ENCODE results near the gene MYOT.

MYOT gene

GRCh38 chr5:137833463-137833862, 34.2 kb upstream of the MYOT start:
- H3K4me3 ChIP-seq (ENCODE audit: low read length): no peak overlapping the region
- peaks cover 1% of the 10 kb centered on the region; the same call in 1 of the 2 replicates for H3K4me1 ChIP-seq (ENCODE audit: control insufficient read depth, insufficient read depth, low read length)
- H3K27ac ChIP-seq (ENCODE audit: low read length): no peak overlapping the region
- no peaks in the 10 kb centered on the region for H3K9me3 ChIP-seq (ENCODE audit: control insufficient read depth, insufficient read depth, low read length)
- DNase-seq (ENCODE audit: low read depth, low spot score): no peak
- no CpG with 5 or more reads among the region's 1 CpG for WGBS (ENCODE audit: insufficient coverage, insufficient read length)
- H3K36me3 ChIP-seq (ENCODE audit: control insufficient read depth, insufficient read depth, low read length): no peaks in the 10 kb centered on the region
- no peaks in the 10 kb centered on the region for H3K27me3 ChIP-seq (ENCODE audit: control insufficient read depth, insufficient read depth, low read length)

DNA sequence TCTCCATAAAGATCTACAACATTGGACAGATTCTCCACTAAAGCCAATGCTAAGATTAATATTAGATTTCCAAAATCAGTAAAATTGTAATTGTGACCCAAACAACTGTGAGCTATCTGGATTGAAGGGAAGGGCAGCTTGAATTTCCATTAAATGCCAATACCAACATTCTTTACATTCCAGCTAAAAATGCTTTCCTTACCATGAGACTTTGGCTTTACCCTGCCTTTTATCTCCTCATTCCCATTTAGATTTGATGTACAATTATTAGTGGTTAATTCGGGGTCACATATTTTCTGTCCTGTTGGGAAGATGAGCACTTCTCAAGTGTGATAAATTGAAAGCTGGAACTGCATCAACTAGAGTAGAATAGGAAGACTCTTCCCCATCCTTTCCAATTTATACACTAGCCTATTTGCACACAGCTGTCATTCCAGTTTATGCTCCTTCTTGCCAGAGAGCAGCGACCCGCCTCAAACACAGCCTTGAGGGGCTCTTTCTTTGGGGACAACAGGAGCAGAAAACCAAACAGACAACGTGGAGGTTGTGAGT, 33.1 kb upstream of the MYOT start:
- H3K4me1 ChIP-seq (ENCODE audit: control insufficient read depth, insufficient read depth, low read length): peaks cover 1% of the 10 kb centered on the region; the same call in 1 of the 2 replicates
- no peaks in the 10 kb centered on the region for H3K9me3 ChIP-seq (ENCODE audit: control insufficient read depth, insufficient read depth, low read length)
- H3K4me3 ChIP-seq (ENCODE audit: low read length): no peak overlapping the region
- no peaks in the 10 kb centered on the region for H3K27me3 ChIP-seq (ENCODE audit: control insufficient read depth, insufficient read depth, low read length)
- WGBS (ENCODE audit: insufficient coverage, insufficient read length): no CpG with 5 or more reads among the region's 4 CpGs
- no peaks in the 10 kb centered on the region for H3K36me3 ChIP-seq (ENCODE audit: control insufficient read depth, insufficient read depth, low read length)
- no peak for DNase-seq (ENCODE audit: low read depth, low spot score)
- no peak overlapping the region for H3K27ac ChIP-seq (ENCODE audit: low read length)

DNA sequence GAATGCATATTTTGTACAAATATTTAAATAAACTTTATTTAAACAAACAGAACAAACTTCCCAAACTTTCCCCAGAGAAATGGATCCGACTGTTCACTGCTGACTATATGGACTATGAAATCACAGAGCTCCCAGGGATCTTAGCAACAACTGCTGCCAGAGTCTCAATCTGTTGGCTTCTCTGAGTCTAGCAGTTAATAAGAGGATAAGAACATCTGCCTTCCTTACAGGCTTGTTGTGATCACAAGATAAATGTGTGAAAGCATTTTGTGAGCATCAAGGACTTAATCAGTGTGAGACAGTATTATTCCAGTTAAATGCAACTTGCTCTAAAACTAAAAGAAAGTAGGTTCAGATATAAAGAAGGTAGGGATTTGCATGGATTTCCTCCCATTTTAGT, 31.4 kb upstream of the MYOT start:
- no CpG with 5 or more reads among the region's 1 CpG for WGBS (ENCODE audit: insufficient coverage, insufficient read length)

GRCh38 chr5:137836997-137837396, 30.7 kb upstream of the MYOT start:
- H3K4me3 ChIP-seq (ENCODE audit: low read length): no peak overlapping the region
- DNase-seq (ENCODE audit: low read depth, low spot score): no peak
- peaks cover 1% of the 10 kb centered on the region; the same call in 1 of the 2 replicates for H3K4me1 ChIP-seq (ENCODE audit: control insufficient read depth, insufficient read depth, low read length)
- no peaks in the 10 kb centered on the region for H3K9me3 ChIP-seq (ENCODE audit: control insufficient read depth, insufficient read depth, low read length)
- H3K36me3 ChIP-seq (ENCODE audit: control insufficient read depth, insufficient read depth, low read length): no peaks in the 10 kb centered on the region
- H3K27me3 ChIP-seq (ENCODE audit: control insufficient read depth, insufficient read depth, low read length): no peaks in the 10 kb centered on the region
- no peak overlapping the region for H3K27ac ChIP-seq (ENCODE audit: low read length)

More for the DNA sequence above, 31.4 kb upstream of the MYOT start:
- Histone ChIP-seq H3K36me3 (ENCODE audit: control insufficient read depth, insufficient read depth, low read length) (no peaks in the 10 kb centered on the region), H3K4me3 (ENCODE audit: low read length) (no peak overlapping the region), H3K9me3 (ENCODE audit: control insufficient read depth, insufficient read depth, low read length) (no peaks in the 10 kb centered on the region), H3K27ac (ENCODE audit: low read length) (no peak overlapping the region), H3K4me1 (ENCODE audit: control insufficient read depth, insufficient read depth, low read length) (peaks cover 1% of the 10 kb centered on the region; the same call in 1 of the 2 replicates), H3K27me3 (ENCODE audit: control insufficient read depth, insufficient read depth, low read length) (no peaks in the 10 kb centered on the region)
- no peak for DNase-seq (ENCODE audit: low read depth, low spot score)

- Histone ChIP-seq H3K27me3 (ENCODE audit: control insufficient read depth, insufficient read depth, low read length) (no peaks in the 10 kb centered on the region), H3K27ac (ENCODE audit: low read length) (no peak overlapping the region), H3K9me3 (ENCODE audit: control insufficient read depth, insufficient read depth, low read length) (no peaks in the 10 kb centered on the region), H3K36me3 (ENCODE audit: control insufficient read depth, insufficient read depth, low read length) (no peaks in the 10 kb centered on the region), H3K4me3 (ENCODE audit: low read length) (no peak overlapping the region), H3K4me1 (ENCODE audit: control insufficient read depth, insufficient read depth, low read length) (peaks cover 1% of the 10 kb centered on the region; the same call in 1 of the 2 replicates)
- WGBS (ENCODE audit: insufficient coverage, insufficient read length): no CpG with 5 or more reads among the region's 2 CpGs
- no peak for DNase-seq (ENCODE audit: low read depth, low spot score)
Observed at GRCh38 chr5:137837491-137838394, 29.9 kb upstream of the MYOT start.

GRCh38 chr5:137838976-137839375, 28.7 kb upstream of the MYOT start:
- Histone ChIP-seq H3K27me3 (ENCODE audit: control insufficient read depth, insufficient read depth, low read length) (no peaks in the 10 kb centered on the region), H3K4me1 (ENCODE audit: control insufficient read depth, insufficient read depth, low read length) (peaks cover 1% of the 10 kb centered on the region; the same call in 1 of the 2 replicates), H3K27ac (ENCODE audit: low read length) (no peak overlapping the region), H3K36me3 (ENCODE audit: control insufficient read depth, insufficient read depth, low read length) (no peaks in the 10 kb centered on the region), H3K4me3 (ENCODE audit: low read length) (no peak overlapping the region), H3K9me3 (ENCODE audit: control insufficient read depth, insufficient read depth, low read length) (no peaks in the 10 kb centered on the region)
- no peak for DNase-seq (ENCODE audit: low read depth, low spot score)

DNA sequence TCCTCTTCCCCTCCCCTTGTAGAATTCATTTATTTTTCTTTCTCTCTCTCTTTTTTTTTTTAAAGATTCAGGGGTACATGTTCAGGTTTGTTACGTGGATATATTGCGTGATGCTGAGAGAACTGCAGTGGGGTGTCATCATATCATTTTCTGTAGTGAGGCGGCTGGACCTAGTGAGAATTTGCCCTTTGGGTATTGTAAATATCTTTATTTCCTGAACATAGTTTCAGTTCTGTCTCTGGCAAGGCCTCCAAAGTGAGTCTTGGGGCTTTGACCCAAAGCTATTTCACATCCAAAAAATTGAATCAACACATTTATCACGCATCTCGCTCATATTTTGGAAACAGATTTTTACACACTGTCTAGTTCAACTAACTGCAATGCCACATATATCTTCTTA, 25.4 kb upstream of the MYOT start:
- Histone ChIP-seq H3K4me3 (ENCODE audit: low read length) (no peak overlapping the region), H3K27ac (ENCODE audit: low read length) (no peak overlapping the region), H3K27me3 (ENCODE audit: control insufficient read depth, insufficient read depth, low read length) (no peaks in the 10 kb centered on the region), H3K36me3 (ENCODE audit: control insufficient read depth, insufficient read depth, low read length) (no peaks in the 10 kb centered on the region), H3K9me3 (ENCODE audit: control insufficient read depth, insufficient read depth, low read length) (no peaks in the 10 kb centered on the region), H3K4me1 (ENCODE audit: control insufficient read depth, insufficient read depth, low read length) (no peaks in the 10 kb centered on the region)
- 100% methylated on average over 2 of the region's 5 CpGs for WGBS (ENCODE audit: insufficient coverage, insufficient read length)
- DNase-seq (ENCODE audit: low read depth, low spot score): no peak

- Histone ChIP-seq H3K9me3 (ENCODE audit: control insufficient read depth, insufficient read depth, low read length) (no peaks in the 10 kb centered on the region), H3K27ac (ENCODE audit: low read length) (no peak overlapping the region)
Observed at GRCh38 chr5:137843676-137844299, 23.9 kb upstream of the MYOT start.

GRCh38 chr5:137845472-137845871, 22.2 kb upstream of the MYOT start:
- Histone ChIP-seq H3K4me3 (ENCODE audit: low read length) (no peak overlapping the region), H3K36me3 (ENCODE audit: control insufficient read depth, insufficient read depth, low read length) (no peaks in the 10 kb centered on the region), H3K27me3 (ENCODE audit: control insufficient read depth, insufficient read depth, low read length) (no peaks in the 10 kb centered on the region), H3K27ac (ENCODE audit: low read length) (no peak overlapping the region), H3K4me1 (ENCODE audit: control insufficient read depth, insufficient read depth, low read length) (no peaks in the 10 kb centered on the region), H3K9me3 (ENCODE audit: control insufficient read depth, insufficient read depth, low read length) (no peaks in the 10 kb centered on the region)
- DNase-seq (ENCODE audit: low read depth, low spot score): no peak

More at GRCh38 chr5:137843676-137844299, 23.9 kb upstream of the MYOT start:
- Histone ChIP-seq H3K4me3 (ENCODE audit: low read length) (no peak overlapping the region), H3K4me1 (ENCODE audit: control insufficient read depth, insufficient read depth, low read length) (no peaks in the 10 kb centered on the region), H3K27me3 (ENCODE audit: control insufficient read depth, insufficient read depth, low read length) (no peaks in the 10 kb centered on the region), H3K36me3 (ENCODE audit: control insufficient read depth, insufficient read depth, low read length) (no peaks in the 10 kb centered on the region)
- no CpG with 5 or more reads among the region's 4 CpGs for WGBS (ENCODE audit: insufficient coverage, insufficient read length)
- no peak for DNase-seq (ENCODE audit: low read depth, low spot score)

- no peaks in the 10 kb centered on the region for H3K36me3 ChIP-seq (ENCODE audit: control insufficient read depth, insufficient read depth, low read length)
- WGBS (ENCODE audit: insufficient coverage, insufficient read length): no CpG with 5 or more reads among the region's 6 CpGs
- DNase-seq (ENCODE audit: low read depth, low spot score): no peak
- H3K27me3 ChIP-seq (ENCODE audit: control insufficient read depth, insufficient read depth, low read length): no peaks in the 10 kb centered on the region
- H3K4me3 ChIP-seq (ENCODE audit: low read length): no peak overlapping the region
- H3K4me1 ChIP-seq (ENCODE audit: control insufficient read depth, insufficient read depth, low read length): no peaks in the 10 kb centered on the region
- no peaks in the 10 kb centered on the region for H3K9me3 ChIP-seq (ENCODE audit: control insufficient read depth, insufficient read depth, low read length)
- no peak overlapping the region for H3K27ac ChIP-seq (ENCODE audit: low read length)
Observed at GRCh38 chr5:137847687-137848086, 20.0 kb upstream of the MYOT start.

Measured in iPS DF 6.9 (cell line).